Measurements from ENCODE around the gene OR6C2.
"Not testable (repeated sequence)": the region's sequence is repeated elsewhere in the genome, so short reads cannot be mapped to it uniquely, and the experiment has no call there.

Gene OR6C2

DNA sequence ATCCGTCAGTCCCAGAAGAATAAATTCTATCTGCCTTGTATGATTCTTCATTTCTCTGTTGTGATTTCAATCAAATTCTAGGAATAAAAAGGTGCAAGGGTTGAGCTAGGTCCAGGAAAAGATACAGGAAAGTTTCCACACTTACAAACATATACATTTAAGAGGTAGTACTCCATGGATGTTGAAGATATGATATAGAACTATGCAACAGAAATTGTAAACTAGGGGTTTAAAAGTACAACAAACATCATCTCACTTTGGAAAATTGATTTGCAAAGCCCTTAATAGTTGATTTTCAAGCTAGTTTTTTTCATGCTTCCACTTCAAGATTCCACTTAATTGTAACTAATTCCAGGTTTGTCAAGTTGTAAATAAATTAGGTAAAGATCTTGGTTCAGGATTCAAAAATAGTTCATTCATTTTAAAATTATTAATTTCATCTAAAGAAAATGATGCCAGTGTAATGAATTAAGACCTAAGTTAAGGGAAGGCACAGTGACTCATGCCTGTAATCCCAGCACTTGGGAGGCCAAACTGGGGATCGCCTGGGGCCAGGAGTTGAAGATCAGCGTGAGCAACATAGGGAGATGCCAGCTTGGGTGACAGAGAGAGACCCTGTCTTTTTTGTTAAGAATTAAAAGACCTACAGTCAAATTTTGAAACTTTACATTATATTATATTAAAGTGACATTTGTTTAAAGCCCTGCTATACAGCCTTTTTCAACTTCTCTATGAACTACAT, 26.4 kb downstream of the OR6C2 start, which contains the start of gene OR6C70:
TSS of gene OR6C70 (minus strand) at position 51 of the 742 bp plus-strand sequence. CDS start at position 51, 0 bp downstream.
- no peak within 1 kb of the TSS for H3K9ac ChIP-seq (ENCODE audit: low read length in 5 of 5)
- no peaks in the 10 kb centered on the region for H3K4me1 ChIP-seq (ENCODE audit: control insufficient read depth in 5 of 5, insufficient read depth in 5 of 5, low read length in 5 of 5)
- no peak within 1 kb of the TSS for H3K4me3 ChIP-seq (ENCODE audit: low read depth in 1 of 5, low read length in 5 of 5)
- no peak within 1 kb of the TSS for H3K27ac ChIP-seq (ENCODE audit: low read depth, low read length)
- H3K36me3 ChIP-seq (ENCODE audit: control insufficient read depth in 5 of 5, insufficient read depth in 5 of 5, low read length in 5 of 5): no peaks in the 10 kb centered on the region
- no peaks in the 10 kb centered on the region for H3K9me3 ChIP-seq (ENCODE audit: control insufficient read depth in 5 of 5, low read length in 5 of 5)
- H3K27me3 ChIP-seq (ENCODE audit: control insufficient read depth in 5 of 5, insufficient read depth in 4 of 5, low read length in 5 of 5): no peaks in the 10 kb centered on the region

DNA sequence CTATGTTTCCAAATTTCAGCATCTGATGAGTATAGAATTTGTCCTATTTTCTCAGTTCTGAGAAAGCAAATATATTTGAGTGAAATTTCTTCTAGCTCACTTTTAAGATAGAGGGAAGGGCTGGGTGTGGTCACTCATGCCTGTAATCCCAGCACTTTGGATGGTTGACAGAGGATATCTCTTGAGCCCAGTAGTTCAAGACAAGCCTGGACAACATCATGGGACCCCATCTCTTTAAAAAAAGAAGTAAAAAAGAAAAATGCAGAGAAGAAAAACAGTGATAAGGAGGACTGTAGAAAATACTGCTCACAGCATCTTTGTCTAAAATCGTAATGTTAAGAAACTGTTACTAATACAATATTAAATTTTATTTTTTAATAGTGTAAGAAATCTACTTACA, 28.4 kb downstream of the OR6C2 start:
- Histone ChIP-seq H3K27ac (ENCODE audit: low read depth, low read length) (no peak overlapping the region), H3K9ac (ENCODE audit: low read length in 5 of 5) (no peak overlapping the region), H3K36me3 (ENCODE audit: control insufficient read depth in 5 of 5, insufficient read depth in 5 of 5, low read length in 5 of 5) (no peaks in the 10 kb centered on the region), H3K4me3 (ENCODE audit: low read depth in 1 of 5, low read length in 5 of 5) (no peak overlapping the region), H3K9me3 (ENCODE audit: control insufficient read depth in 5 of 5, low read length in 5 of 5) (no peaks in the 10 kb centered on the region), H3K27me3 (ENCODE audit: control insufficient read depth in 5 of 5, insufficient read depth in 4 of 5, low read length in 5 of 5) (no peaks in the 10 kb centered on the region), H3K4me1 (ENCODE audit: control insufficient read depth in 5 of 5, insufficient read depth in 5 of 5, low read length in 5 of 5) (no peaks in the 10 kb centered on the region)

DNA sequence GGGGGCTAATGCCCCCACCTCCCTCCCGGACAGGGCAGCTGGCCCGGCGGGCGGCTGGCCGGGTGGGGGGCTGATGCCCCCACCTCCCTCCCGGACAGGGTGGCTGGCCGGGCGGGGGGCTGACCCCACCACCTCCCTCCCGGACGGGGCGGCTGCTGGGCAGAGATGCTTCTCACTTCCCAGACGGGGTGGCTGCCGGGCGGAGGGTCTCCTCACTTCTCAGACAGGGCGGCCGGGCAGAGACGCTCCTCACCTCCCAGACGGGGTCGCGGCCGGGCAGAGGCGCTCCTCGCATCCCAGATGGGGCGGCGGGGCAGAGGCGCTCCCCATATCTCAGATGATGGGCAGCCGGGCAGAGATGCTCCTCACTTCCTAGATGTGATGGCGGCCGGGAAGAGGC, 35.3 kb downstream of the OR6C2 start:
- H3K27me3 ChIP-seq (ENCODE audit: control insufficient read depth in 5 of 5, insufficient read depth in 4 of 5, low read length in 5 of 5); H3K9me3 ChIP-seq (ENCODE audit: control insufficient read depth in 5 of 5, low read length in 5 of 5); H3K4me3 ChIP-seq (ENCODE audit: low read depth in 1 of 5, low read length in 5 of 5); H3K36me3 ChIP-seq (ENCODE audit: control insufficient read depth in 5 of 5, insufficient read depth in 5 of 5, low read length in 5 of 5); H3K27ac ChIP-seq (ENCODE audit: low read depth, low read length); H3K4me1 ChIP-seq (ENCODE audit: control insufficient read depth in 5 of 5, insufficient read depth in 5 of 5, low read length in 5 of 5); H3K9ac ChIP-seq (ENCODE audit: low read length in 5 of 5): not testable (repeated sequence)

DNA sequence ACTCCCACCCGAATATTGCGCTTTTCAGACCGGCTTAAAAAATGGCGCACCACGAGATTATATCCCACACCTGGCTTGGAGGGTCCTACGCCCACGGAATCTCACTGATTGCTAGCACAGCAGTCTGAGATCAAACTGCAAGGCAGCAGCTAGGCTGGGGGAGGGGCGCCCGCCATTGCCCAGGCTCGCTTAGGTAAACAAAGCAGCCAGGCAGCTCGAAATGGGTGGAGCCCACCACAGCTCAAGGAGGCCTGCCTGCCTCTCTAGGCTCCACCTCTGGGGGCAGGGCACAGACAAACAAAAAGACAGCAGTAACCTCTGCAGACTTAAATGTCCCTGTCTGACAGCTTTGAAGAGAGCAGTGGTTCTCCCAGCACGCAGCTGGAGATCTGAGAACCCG, 40.4 kb downstream of the OR6C2 start:
- H3K9ac ChIP-seq (ENCODE audit: low read length in 5 of 5); H3K27ac ChIP-seq (ENCODE audit: low read depth, low read length); H3K4me3 ChIP-seq (ENCODE audit: low read depth in 1 of 5, low read length in 5 of 5); H3K27me3 ChIP-seq (ENCODE audit: control insufficient read depth in 5 of 5, insufficient read depth in 4 of 5, low read length in 5 of 5); H3K4me1 ChIP-seq (ENCODE audit: control insufficient read depth in 5 of 5, insufficient read depth in 5 of 5, low read length in 5 of 5); H3K9me3 ChIP-seq (ENCODE audit: control insufficient read depth in 5 of 5, low read length in 5 of 5); H3K36me3 ChIP-seq (ENCODE audit: control insufficient read depth in 5 of 5, insufficient read depth in 5 of 5, low read length in 5 of 5): not testable (repeated sequence)

DNA sequence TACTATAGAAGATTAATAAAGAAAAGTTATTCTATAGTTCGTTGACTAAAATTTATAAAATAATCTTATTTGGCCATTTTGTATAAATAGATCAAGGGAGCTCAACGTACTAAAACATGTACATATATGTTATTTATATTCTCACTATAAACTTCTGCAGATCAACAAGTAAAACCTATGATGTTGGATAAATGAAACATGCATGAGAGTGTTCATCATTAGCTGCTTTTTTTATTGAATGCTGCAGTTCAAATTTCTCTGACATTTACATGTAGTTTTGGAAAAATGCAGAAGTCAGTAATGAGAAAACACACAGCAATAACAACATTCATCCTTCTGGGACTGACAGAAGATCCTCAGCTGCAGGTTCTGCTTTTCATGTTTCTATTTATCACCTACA, 48.2 kb downstream of the OR6C2 start, which contains the start of gene OR6C68:
TSS of gene OR6C68 (plus strand) at position 301 of the 400 bp plus-strand sequence. CDS start at position 301, 0 bp downstream.
- H3K4me3 ChIP-seq (ENCODE audit: low read depth in 1 of 5, low read length in 5 of 5): no peak within 1 kb of the TSS

DNA sequence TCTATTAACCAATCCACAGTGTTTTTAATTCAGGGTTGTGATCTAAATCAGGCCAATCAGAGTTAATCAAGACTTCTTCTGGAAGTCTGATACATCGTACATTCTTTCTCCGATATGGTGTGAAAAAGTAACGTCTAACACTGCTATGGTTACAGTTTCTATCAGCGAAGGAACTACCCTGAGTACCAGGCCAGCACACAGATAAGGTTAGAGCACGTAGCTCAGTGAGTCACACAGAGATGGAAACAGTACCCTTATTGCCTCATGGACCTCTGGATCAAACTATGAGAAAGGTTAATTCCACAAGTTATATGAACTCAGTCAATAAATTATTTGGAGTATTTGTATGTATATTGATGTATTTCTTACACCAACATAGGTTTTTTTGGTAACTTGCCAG, 51.6 kb downstream of the OR6C2 start:
- no peak overlapping the region for H3K4me3 ChIP-seq (ENCODE audit: low read depth in 1 of 5, low read length in 5 of 5)
- no peak overlapping the region for H3K27ac ChIP-seq (ENCODE audit: low read depth, low read length)
- H3K9ac ChIP-seq (ENCODE audit: low read length in 5 of 5): no peak overlapping the region
- H3K4me1 ChIP-seq (ENCODE audit: control insufficient read depth in 5 of 5, insufficient read depth in 5 of 5, low read length in 5 of 5): no peaks in the 10 kb centered on the region
- no peaks in the 10 kb centered on the region for H3K36me3 ChIP-seq (ENCODE audit: control insufficient read depth in 5 of 5, insufficient read depth in 5 of 5, low read length in 5 of 5)
- no peaks in the 10 kb centered on the region for H3K9me3 ChIP-seq (ENCODE audit: control insufficient read depth in 5 of 5, low read length in 5 of 5)
- H3K27me3 ChIP-seq (ENCODE audit: control insufficient read depth in 5 of 5, insufficient read depth in 4 of 5, low read length in 5 of 5): no peaks in the 10 kb centered on the region

More for the DNA sequence above, 48.2 kb downstream of the OR6C2 start, which contains the start of gene OR6C68:
- no peaks in the 10 kb centered on the region for H3K4me1 ChIP-seq (ENCODE audit: control insufficient read depth in 5 of 5, insufficient read depth in 5 of 5, low read length in 5 of 5)
- no peaks in the 10 kb centered on the region for H3K27me3 ChIP-seq (ENCODE audit: control insufficient read depth in 5 of 5, insufficient read depth in 4 of 5, low read length in 5 of 5)
- no peaks in the 10 kb centered on the region for H3K36me3 ChIP-seq (ENCODE audit: control insufficient read depth in 5 of 5, insufficient read depth in 5 of 5, low read length in 5 of 5)
- H3K9ac ChIP-seq (ENCODE audit: low read length in 5 of 5): no peak within 1 kb of the TSS
- no peaks in the 10 kb centered on the region for H3K9me3 ChIP-seq (ENCODE audit: control insufficient read depth in 5 of 5, low read length in 5 of 5)
- no peak within 1 kb of the TSS for H3K27ac ChIP-seq (ENCODE audit: low read depth, low read length)

DNA sequence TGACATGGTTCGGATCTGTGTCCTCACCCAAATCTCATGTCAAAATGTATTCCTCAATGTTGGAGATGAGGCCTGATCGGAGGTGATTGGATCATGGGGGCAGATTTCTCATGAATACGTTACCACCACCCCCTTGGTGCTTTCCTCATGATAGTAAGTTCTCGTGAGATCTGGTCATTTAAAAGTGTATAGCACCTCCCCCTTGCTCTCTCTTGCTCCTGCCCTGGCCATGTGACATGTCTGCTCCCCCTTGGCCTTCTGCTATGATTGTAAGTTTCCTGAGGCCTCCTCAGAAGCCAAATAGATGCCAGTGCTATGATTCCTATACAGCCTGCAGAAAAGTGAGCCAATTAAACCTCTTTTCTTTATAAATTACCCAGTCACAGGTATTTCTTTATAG, 55.4 kb downstream of the OR6C2 start:
- no peaks in the 10 kb centered on the region for H3K4me1 ChIP-seq (ENCODE audit: control insufficient read depth in 5 of 5, insufficient read depth in 5 of 5, low read length in 5 of 5)
- no peaks in the 10 kb centered on the region for H3K27me3 ChIP-seq (ENCODE audit: control insufficient read depth in 5 of 5, insufficient read depth in 4 of 5, low read length in 5 of 5)
- H3K4me3 ChIP-seq (ENCODE audit: low read depth in 1 of 5, low read length in 5 of 5): no peak overlapping the region
- H3K36me3 ChIP-seq (ENCODE audit: control insufficient read depth in 5 of 5, insufficient read depth in 5 of 5, low read length in 5 of 5): no peaks in the 10 kb centered on the region
- no peak overlapping the region for H3K9ac ChIP-seq (ENCODE audit: low read length in 5 of 5)
- no peaks in the 10 kb centered on the region for H3K9me3 ChIP-seq (ENCODE audit: control insufficient read depth in 5 of 5, low read length in 5 of 5)
- H3K27ac ChIP-seq (ENCODE audit: low read depth, low read length): no peak overlapping the region

DNA sequence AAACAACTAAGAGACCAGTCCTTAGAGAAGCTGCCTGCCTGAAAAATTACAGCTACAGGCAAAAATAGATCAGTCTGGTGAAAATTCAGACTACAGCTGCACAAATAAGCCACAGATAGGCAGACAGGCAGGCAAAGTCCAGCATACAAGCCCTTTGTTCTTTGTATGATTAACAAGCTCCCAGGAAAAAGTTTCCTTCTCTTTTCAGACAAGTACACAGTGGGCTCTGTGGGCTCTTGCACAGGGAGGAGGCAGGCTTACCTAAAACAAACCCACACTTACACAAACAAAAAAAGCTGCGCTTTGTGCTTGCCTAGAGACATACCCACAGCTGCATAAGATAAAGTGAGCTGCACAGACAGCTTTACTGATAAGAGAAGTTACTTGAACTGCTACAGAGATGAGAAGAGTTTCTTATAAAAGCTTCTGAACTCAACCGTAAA, 56.0 kb downstream of the OR6C2 start:
- Histone ChIP-seq H3K36me3 (ENCODE audit: control insufficient read depth in 5 of 5, insufficient read depth in 5 of 5, low read length in 5 of 5) (no peaks in the 10 kb centered on the region), H3K9ac (ENCODE audit: low read length in 5 of 5) (no peak overlapping the region), H3K27ac (ENCODE audit: low read depth, low read length) (no peak overlapping the region), H3K27me3 (ENCODE audit: control insufficient read depth in 5 of 5, insufficient read depth in 4 of 5, low read length in 5 of 5) (no peaks in the 10 kb centered on the region), H3K4me3 (ENCODE audit: low read depth in 1 of 5, low read length in 5 of 5) (no peak overlapping the region), H3K4me1 (ENCODE audit: control insufficient read depth in 5 of 5, insufficient read depth in 5 of 5, low read length in 5 of 5) (no peaks in the 10 kb centered on the region), H3K9me3 (ENCODE audit: control insufficient read depth in 5 of 5, low read length in 5 of 5) (no peaks in the 10 kb centered on the region)

DNA sequence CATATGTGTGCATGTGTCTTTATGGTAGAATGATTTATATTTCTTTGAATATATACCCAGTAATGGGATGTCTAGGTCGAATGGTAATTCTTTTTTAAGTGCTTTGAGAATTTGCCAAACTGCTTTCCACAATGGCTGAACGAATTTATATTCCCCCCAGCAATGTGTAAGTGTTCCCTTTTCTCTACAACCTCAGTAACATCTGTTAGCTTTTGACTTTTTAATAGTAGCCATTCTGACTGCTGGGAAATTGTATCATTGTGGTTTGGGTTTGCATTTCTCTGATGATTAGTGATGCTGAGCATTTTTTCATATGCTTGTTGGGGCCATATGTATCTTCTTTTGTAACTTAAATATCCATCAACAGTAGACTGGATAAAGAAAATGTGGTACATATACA, 57.7 kb downstream of the OR6C2 start:
- no peak overlapping the region for H3K4me3 ChIP-seq (ENCODE audit: low read depth in 1 of 5, low read length in 5 of 5)
- no peaks in the 10 kb centered on the region for H3K36me3 ChIP-seq (ENCODE audit: control insufficient read depth in 5 of 5, insufficient read depth in 5 of 5, low read length in 5 of 5)
- no peaks in the 10 kb centered on the region for H3K4me1 ChIP-seq (ENCODE audit: control insufficient read depth in 5 of 5, insufficient read depth in 5 of 5, low read length in 5 of 5)
- H3K9ac ChIP-seq (ENCODE audit: low read length in 5 of 5): no peak overlapping the region
- H3K9me3 ChIP-seq (ENCODE audit: control insufficient read depth in 5 of 5, low read length in 5 of 5): no peaks in the 10 kb centered on the region
- H3K27ac ChIP-seq (ENCODE audit: low read depth, low read length): no peak overlapping the region
- no peaks in the 10 kb centered on the region for H3K27me3 ChIP-seq (ENCODE audit: control insufficient read depth in 5 of 5, insufficient read depth in 4 of 5, low read length in 5 of 5)
